CD4-positive, alpha-beta T cell treated with Interleukin-15 for 4 hours (primary cell): ENCODE data around the gene FOXO3B.
"Not testable (repeated sequence)": the region's sequence is repeated elsewhere in the genome, so short reads cannot be mapped to it uniquely, and the experiment has no call there.

Experiments
- DNase-seq: peaks from one replicate; pipeline ENCODE4 v3.0.0-alpha.2; 2020; ENCODE audit warnings: low spot score

FOXO3B gene

DNA sequence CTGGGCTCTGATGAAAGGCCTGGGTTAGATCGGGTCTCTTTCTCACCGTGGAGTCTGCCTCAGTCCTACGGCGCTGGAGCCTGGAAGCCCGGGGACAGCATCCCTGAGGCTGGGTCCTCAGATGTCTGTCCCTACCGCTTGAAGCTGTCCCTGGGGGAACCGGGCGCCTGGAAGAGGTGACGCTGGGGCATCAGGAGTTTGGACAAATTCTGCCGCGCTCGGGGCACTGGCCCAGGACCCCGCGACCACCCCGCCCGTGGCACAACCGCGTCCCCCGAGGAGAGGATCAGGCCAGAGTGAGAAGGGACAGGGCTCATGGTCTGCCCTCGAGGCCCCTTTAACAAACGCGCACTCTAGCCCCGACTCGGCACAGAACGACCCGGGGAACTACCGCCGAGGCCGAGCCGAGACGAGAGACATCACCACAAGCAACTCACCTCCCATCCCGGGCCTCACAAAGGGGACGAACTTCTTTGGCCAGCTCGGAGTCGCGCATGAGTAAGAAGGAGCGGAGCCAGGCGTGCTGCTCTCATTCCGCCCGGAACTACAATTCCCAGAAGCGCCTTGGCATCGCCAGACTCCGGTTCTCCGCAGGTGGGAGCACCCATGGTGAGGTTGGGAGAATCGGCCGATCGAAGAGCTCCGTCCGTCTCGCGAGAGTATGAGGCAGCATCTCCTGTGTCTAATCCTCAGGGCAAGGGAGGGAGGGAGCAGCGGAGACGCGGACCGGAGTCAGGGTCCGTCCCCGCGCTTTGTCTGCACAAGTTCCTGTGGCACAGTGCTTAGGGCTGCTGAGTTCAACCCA lies at the start of gene FOXO3B:
FOXO3B (minus strand) TSS at position 548 of the 805 bp plus-strand sequence. CDS start 663 bp downstream, outside the sequence.
- peak; percentile 83 for DNase-seq

DNA sequence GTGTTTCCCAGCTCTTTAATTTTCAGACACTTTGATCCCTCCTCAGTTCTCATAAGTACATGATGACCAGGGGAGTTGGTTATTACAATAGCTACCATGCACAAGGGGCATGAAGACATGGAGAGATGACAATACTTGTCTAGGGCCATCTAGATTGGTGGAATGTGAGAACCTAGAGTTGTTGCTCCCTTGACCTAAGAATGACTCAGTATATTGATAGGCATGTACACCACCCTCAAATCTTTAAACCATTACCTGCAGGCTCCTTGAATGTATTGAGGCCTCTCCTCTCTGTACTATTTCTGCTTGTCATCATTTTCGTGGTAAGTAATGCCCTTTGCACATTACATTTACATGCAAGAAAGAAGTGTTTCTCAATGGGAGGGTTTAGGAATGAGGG lies 41.4 kb upstream of the FOXO3B start:
- not testable (repeated sequence) for DNase-seq

DNA sequence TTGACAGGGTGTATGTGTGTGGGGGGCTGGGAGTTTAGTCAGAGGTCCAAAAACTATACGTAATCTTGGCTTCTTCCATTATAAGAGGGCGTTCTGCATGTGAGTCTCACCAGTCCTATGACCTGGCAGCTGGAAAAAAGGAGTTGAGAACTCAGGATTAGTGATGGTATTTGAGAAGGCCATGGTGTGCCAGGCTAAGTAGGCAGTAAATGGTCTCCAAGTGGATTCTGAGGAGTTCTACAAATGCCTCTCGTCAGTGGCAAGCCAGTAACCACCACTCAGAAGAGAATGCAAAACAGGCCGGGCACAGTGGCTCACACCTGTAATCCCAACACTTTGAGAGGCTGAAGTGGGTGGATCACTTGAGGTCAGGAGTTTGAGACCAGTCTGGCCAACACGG lies 40.5 kb upstream of the FOXO3B start:
- DNase-seq = not testable (repeated sequence)

DNA sequence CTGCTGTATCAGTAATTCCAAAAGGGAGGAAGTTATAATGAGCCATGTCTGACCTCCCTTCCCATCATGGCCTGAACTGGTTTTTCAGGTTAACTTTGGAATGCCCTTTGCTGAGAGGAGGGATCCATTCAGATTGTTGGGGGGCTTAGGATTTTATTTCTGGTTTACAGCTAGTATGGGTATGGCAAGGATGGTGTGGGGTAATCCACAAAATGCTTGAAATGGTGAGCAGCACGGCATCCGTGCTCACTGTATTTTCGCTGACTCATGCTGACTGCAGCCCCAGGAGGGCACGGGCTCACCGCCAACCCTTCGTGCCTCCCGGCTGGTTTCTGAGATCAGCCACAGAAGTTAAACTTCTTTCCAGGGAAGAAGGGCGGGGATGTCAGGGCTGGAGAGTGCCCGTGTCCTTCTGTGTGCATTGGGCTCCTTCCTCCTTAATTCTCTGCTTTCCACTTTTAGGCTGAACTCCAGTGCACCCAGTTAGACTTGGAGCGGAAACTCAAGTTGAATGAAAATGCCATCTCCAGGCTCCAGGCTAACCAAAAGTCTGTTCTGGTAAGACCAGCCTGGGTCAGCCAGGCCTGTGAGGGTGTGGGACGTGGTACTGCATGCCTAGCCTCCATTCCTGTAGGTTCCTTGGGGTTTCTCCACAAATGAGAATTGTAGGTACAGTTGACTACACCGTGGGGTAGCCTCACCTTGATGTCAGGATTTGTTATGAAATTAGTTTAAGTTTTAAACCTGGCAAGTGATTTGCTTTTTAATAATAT lies 39.8 kb upstream of the FOXO3B start:
- DNase-seq = not testable (repeated sequence)

DNA sequence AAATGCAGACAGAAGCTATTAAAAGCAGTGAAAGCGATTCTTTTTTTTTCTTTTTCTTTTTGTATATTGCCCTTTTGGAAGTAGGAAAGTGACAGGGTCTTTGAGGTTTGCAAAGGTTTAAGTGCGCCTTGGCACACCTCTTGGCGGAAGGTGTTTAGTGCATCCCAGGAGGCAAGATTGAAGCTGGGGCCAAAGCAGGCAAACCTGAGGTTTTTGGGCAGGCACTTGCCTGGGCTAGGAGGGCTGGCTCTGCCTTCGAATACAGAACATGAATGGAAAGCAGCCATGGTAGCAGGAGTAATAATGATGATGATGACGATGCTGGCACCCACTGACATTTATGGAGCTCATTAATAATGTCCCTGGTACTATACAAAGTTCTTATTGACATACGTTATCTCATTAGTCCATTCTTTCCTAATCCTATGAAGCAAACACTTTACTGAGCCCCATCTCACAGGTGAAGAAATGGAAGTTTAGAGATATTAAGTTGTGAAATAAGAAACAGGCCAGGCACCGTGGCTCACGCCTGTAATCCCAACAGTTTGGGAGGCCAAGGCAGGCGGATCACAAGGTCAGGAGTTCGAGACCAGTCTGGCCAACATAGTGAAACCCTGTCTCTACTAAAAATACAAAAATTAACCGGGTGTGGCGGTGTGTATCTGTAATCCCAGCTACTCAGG lies 37.5 kb upstream of the FOXO3B start:
- DNase-seq = not testable (repeated sequence)

DNA sequence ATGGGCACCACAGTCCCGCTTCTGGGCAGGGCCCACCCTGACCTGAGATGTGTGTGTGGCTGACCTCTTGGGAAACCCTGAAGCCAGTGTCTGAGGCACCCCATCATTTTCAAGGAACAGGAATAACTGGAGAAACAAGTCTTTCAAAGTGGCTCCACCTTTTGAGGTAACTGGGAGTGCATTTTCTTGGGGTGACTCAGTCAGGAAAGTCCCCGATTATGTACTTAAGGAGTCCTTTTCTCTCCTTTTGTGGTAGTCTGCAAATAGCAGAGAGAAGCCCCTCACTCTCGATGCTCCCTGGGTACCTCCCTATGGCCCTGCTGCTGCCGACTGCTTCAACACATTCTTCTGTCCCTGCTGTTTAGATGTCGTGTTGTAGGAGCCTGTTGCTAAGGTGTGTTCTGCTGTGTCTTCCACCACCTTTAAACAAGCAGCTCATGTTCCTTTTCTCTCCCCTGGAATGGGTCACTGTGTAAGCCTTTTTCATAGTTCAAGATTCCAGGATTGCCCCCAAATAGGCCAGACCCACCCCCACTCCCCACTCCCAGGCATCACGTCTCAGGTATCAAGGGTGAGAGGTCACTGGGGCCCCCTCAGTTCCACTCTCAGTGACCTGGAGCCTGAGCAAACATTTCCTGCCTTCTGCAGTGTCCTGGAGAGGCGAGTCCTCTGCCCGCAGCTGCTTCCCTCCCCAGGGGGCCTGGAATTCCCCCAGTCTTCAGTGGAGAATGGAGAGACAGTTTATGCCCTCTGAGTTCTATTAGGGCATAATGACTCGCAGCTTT lies 36.7 kb upstream of the FOXO3B start:
- DNase-seq = not testable (repeated sequence)

DNA sequence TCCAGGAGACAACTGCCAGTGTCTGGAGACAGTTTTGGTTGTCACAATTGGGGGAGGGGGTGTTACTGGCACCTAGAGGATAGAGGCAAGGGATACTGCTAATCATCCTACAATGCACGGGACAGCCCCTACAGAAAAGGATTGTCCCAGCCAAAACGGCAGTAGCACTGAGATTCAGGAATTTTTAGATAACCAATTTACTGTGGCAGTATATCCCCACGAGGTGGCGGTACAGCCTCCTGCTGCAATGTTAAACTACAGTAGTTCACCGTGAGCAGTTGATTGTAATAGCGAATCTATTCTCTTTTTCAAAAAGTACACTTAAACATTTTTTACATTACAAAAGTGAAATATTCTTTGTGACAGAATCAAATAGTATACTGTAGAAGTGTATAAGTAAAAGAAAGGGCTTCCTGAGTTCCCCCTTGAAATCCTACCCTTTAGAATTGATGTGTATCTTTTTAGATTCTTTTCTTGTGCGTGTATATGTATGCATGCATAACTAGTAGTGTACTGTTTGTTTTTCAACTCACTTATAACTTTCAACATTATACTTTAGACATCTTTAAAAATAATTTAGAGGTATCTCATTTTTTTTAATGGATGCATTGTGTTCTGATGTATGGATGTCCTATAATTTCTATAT lies 30.4 kb upstream of the FOXO3B start:
- peak; percentile 54 for DNase-seq

DNA sequence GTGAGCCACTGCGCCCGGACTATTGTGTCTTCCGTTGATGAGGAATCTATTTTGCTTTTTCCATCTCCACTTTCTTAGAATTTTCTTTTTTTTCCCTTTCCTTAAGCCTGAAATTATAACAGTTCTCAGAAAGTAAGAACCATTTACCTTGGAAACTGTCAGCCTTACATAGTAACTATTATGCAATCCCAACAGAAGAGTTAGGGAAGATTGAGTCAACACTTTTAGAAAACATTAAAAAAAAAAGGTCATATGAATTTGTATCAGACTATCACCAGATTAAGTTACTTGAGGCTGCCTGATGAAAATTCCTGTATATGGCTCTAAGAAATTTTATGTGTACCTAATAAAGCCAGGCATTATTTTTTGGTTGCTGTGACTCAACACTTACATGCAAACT lies 26.1 kb upstream of the FOXO3B start:
- not testable (repeated sequence) for DNase-seq

DNA sequence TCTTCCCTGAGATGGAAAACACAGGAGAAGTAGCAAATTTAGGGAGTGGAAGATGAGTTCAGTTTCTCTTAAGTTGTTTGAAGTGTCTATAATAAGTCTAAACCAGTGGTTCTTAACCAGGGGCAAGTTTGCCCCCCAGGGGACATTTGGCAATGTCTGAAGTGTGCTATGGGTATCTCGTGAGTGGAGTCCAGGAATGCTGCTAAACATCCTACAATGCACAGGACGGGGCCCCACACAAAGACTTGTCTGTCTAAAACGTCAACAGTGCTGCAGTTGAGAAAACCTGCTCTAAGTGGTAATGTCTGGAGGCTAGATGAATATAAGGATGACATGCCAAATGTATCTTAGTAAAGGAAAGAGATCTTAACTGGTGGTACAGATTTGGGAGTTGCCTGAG lies 23.8 kb upstream of the FOXO3B start:
- DNase-seq = not testable (repeated sequence)

DNA sequence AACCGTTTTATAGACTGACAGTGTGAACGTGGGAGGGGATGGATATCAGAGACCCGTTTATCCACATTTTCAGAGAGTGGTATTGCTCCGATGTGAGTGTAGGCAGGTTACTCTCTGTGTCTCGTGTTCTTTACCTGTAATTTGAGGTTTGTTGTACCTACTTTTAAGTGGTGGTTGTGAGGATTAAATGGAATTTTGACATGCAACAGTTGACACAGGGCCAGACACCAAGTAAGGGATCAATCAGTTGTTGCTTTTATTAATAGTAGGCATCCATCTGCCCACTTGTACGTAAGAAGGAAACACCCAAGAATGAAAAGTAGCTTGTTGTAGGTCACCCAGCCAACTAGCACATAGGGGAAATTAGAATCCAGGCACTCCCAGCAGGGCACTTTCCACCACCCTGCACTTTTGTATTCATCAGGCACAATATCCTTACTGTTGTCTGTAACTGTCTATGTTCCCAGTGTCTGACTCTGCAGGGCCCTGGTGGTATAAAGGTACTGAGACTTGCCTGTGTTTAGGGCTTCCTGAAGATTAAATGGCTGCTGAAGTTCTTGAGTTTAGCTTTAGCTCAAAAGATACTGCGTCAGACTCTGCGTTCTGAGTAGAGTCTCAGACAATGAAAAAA lies 16.5 kb upstream of the FOXO3B start:
- not testable (repeated sequence) for DNase-seq

DNA sequence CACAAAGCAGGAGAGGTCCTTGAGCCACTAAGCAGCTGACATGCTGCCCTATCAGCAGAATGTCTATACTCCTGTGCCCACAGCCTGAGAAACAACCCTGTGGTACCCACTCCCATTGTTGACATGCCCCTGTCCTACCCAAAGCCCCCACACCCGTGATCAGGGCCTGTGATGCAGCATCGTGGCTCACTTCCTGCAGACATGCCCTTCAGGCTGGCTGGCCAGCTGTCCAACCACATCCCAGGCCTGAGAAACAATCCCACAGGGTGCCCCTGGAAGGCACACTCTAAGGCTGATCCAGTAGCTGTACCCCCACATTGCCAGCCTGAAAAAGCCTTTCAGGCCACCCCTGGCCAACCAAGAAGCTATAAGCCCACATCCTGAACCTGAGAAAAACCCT lies 13.0 kb upstream of the FOXO3B start:
- not testable (repeated sequence) for DNase-seq

DNA sequence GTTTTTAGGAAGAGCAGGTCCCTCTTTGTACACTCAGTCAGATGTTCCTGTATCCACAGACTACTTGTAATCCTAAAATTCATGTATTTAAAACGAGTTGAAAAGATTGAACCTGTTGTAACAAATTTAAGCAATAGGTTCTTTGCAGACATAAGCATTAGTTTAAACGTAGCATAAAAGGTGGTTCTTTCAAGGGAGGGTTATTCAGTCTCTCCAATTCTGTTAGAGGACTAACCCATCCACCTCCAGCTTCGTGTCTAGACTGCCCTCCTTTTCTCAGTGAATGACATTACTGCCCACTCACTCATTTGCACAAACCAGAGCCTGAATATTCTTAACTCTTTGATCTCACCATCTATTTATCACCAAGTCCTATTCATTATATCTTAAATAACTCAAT lies 554 bp upstream of the FOXO3B start:
- DNase-seq = not testable (repeated sequence)

DNA sequence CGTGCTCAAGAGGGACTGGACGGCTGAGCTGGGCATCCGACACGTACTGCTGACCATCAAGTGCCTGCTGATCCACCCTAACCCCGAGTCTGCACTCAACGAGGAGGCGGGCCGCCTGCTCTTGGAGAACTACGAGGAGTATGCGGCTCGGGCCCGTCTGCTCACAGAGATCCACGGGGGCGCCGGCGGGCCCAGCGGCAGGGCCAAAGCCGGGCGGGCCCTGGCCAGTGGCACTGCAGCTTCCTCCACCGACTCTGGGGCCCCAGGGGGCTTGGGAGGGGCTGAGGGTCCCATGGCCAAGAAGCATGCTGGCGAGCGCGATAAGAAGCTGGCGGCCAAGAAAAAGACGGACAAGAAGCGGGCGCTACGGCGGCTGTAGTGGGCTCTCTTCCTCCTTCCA lies 4.7 kb downstream of the FOXO3B start:
- not testable (repeated sequence) for DNase-seq

DNA sequence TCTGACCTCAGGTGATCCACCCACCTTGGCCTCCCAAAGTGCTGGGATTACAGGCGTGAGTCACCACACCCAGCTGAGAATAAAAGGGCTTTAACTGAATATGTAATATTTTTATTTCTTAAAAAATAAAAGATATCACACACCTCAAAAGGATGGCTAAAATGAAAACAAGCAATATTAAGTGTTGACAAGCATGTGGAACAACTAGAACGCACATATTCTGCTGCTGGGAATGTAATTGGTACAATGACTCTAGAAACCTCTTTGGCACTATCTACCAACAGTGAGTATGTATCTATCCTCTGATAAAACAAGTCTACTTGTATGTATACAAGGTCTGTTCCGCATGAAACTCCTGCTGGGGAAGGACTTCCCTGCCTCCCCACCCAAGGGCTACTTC lies 5.2 kb downstream of the FOXO3B start:
- DNase-seq = not testable (repeated sequence)

DNA sequence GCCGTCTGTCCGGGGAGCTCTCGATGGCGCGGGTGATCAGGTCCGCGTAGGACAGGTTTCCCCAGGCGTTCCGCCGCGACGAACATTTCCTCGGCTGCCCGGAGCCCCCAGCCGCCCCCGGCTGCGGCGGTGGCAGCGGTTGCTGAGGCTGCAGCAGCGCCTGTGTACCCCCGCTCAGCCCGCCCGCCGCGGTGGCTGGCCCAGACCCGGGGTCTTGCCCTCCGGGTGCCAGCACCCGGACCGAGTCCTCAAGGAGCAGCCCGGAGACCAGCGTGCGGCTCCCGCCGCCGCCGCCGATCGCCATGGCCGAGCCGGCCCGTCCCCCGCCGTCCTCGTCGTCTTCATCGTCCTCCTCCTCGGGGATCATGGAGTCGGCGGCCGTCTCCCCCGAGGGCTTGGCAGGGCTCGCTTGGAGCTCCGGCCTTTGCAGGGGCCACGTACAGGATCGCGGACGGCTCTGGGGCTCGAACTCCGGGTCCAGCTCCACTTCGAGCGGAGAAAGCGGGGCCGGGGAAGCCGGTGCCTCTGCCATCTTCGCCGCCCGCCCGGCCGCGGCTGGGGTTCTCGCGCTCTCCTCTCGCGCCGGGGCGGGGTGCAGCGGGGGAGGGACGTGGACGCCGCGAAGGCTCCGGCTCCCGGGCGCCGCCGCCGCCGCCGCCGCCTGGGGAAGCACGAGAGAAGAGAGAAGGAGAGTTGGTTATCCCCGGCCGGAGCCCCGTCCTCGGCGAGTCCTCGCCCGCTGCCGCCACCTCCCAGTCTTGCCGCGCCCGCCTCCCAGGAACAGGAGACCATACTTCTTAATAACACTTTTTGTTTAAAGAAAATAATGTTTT lies 9.5 kb downstream of the FOXO3B start:
- DNase-seq = not testable (repeated sequence)

DNA sequence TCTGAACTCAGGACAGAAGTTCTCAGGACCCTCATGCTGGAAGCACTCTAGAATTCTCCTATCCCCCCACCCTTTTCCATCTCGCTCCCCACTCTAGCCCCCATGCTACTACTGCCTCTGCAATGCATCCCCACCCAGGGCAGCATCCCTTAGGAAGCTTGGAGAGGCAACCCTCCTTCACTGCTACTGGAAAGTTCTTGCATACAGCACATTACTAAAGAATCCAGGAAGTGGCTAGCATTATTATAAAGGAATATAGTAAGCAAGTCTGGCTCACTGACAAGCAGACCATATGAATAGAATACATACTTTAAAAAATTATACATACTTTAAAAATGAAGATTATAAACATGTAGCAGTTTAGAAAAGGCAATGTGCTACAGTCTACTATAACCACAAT lies 13.5 kb downstream of the FOXO3B start:
- not testable (repeated sequence) for DNase-seq

DNA sequence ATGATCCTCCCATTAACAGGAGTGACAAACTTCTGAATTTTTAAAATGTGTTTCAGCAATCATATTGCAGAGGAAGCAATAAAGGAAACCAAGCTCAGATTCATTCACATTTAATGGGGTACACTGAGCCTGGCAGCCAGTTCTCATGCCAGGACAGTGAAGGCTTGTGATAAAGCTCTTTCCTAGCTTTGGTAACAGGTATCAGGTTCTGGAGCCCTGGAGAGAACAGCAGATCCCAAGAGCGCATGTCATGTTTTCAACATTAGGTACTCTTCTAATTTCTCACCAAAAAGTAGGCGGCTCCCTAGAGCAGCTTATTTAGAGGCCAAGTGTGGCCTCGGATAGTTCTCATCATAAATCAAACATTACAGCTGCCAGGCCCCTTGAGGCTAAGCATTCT lies 14.6 kb downstream of the FOXO3B start:
- DNase-seq = not testable (repeated sequence)

DNA sequence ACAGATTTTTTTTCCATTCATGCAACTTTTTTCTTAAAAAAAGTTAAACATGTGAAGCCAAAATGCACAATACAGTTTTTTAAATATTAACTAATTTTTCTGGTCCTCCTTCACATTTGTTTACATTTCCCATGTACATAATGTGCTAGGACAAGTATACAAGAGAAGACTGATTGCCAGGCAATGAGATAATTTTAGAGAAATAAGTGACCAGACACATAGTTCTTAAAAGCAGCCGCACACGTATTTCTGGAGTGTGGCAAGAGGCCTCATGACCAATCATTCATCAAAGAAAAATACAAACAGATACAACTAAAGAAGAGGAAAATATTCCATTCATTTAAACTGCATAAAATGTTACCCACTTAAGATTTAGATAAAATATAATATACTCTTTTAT lies 15.8 kb downstream of the FOXO3B start:
- not testable (repeated sequence) for DNase-seq

DNA sequence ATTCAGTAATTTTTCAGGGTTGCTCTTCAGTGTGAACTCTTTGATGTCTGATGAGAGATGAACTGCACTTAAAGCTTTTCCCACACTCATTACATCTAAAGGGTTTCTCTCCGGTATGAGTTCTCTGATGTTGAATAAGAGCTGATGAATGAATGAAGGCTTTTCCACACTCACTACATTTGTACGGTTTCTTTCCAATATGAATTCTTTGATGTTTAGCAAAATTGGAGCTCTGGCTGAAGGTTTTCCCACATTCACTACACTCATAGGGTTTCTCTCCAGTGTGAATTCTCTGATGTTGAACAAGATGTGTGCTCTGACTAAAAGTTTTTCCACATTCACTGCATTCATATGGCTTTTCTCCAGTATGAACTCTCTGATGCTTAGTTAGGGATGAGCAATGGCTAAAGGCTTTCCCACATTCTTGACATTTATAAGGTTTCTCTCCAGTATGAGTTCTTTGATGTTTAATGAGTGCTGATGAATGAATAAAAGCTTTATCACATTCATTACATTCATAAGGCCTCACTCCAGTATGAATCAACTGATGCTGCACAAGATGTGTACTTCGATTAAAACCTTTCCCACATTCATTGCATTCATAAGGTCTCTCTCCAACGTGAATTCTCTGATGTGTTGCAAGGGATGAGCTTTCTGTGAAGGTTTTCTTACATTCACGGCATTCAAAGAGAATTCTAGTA lies 20.0 kb downstream of the FOXO3B start:
- DNase-seq = not testable (repeated sequence)
